KOPT-K1 (cell line): ENCODE results near the gene RNF126.
"Not testable (repeated sequence)": the region's sequence is repeated elsewhere in the genome, so short reads cannot be mapped to it uniquely, and the experiment has no call there.

Source experiments
- H3K27ac ChIP-seq: fragments of 200-600 bp; sonication (generic); 2 replicates; pipeline ENCODE4 v1.5.1; 2016; ENCODE audit warnings: antibody characterized with exemption, mild to moderate bottlenecking, low read depth, low read length; ENCODE audit not compliant: poor library complexity, severe bottlenecking
- H3K36me3 ChIP-seq: fragments of 200-600 bp; sonication (generic); 2 replicates; pipeline ENCODE4 v1.5.1; 2017; ENCODE audit warnings: antibody characterized with exemption, mild to moderate bottlenecking, low read length, moderate library complexity; ENCODE audit not compliant: insufficient read depth
- H3K9me3 ChIP-seq: fragments of 200-600 bp; sonication (generic); 2 replicates; pipeline ENCODE4 v1.5.1; 2017; ENCODE audit warnings: antibody characterized with exemption, low read length, mild to moderate bottlenecking; ENCODE audit not compliant: insufficient read depth, poor library complexity, severe bottlenecking

The RNF126 gene

DNA sequence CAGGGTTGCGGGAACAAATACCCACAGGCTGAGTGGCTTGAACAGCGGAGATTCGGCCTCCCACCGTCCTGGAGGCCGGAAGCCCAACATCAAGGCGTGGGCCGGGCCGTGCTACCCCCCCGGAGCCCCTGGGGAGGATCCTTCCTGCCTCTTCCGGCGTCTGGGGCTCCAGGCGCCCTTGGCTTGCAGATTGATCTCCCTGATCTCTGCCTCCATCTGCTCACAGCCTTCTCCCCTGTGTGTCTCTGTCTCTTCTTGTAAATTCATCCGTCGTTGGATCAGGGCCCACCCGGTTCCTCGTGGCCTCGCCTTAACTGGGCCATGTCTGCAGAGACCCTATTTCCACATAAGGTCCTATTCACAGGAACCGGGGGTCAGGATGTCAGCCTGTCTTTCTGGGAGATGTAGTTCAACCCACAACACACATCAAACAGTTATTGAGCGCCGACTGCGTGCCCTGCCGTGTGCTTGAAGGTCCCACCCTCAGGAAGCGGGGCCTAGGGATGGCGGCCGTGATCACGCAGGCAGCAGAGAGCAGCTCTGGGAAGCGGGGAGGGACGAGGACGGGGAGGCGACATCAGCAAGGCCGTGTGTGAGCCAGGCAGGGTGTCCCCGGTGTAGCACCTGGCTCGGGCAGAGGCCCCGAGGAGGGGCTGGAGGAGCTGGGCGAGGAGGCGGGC, 52.1 kb downstream of the RNF126 start:
- H3K27ac ChIP-seq: peak overlapping the region; percentile 90
- no peaks in the 10 kb centered on the region for H3K9me3 ChIP-seq
- H3K36me3 ChIP-seq: peaks cover 22% of the 10 kb centered on the region

DNA sequence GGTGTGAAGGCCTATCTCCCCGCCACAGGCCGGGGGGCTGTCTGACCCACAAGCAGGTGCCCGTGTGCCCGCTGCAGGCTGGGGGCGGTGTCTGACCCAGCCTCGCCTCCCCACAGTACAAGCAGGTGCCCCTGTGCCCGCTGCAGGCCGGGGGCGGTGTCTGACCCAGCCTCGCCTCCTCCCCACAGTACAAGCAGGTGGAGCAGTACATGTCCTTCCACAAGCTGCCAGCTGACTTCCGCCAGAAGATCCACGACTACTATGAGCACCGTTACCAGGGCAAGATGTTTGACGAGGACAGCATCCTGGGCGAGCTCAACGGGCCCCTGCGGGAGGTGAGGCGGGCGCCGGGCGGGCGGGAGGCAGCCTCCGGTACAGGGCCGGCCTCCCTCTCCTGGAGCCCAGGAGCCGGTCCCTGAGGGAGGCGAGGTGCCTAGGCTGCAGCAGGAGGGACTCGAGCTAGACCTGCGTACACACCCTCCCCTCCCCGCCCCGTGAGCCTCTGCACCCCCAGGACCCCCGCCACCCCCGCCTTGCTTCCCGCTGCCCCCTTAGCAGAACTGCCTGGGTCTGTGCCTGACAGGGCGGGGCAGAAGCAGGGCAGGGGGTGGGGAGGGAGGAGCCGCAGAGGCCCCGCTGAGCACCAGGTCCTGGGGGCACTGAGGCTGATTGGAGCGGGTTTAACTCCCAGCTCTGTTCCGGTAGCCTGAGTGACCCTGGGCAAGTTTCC, 52.8 kb downstream of the RNF126 start:
- H3K9me3 ChIP-seq: no peaks in the 10 kb centered on the region

DNA sequence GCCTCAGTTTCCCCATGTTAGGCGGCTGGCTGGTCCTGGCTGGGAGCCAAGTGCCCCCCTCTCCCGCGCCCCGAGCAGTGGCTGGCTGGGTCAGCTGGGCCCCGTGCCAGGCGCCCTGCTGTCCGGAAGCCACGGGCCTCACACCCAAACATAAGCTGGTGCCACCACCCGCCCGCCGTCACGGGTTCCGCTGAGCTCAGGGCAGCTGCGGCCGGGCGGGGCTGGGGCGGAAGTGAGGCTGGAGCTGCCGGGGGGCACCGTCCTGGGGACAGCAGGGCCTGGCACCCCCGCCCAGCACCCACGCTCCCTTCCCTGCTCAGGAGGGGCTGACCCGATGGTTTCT, 54.0 kb downstream of the RNF126 start:
- Histone ChIP-seq H3K36me3 (peaks cover 10% of the 10 kb centered on the region; the same call in 1 of the 2 replicates), H3K9me3 (no peaks in the 10 kb centered on the region), H3K27ac (no peak overlapping the region)

More for the DNA sequence above, 52.8 kb downstream of the RNF126 start:
- Histone ChIP-seq H3K27ac (peak overlapping the region; percentile 90), H3K36me3 (peaks cover 22% of the 10 kb centered on the region)

DNA sequence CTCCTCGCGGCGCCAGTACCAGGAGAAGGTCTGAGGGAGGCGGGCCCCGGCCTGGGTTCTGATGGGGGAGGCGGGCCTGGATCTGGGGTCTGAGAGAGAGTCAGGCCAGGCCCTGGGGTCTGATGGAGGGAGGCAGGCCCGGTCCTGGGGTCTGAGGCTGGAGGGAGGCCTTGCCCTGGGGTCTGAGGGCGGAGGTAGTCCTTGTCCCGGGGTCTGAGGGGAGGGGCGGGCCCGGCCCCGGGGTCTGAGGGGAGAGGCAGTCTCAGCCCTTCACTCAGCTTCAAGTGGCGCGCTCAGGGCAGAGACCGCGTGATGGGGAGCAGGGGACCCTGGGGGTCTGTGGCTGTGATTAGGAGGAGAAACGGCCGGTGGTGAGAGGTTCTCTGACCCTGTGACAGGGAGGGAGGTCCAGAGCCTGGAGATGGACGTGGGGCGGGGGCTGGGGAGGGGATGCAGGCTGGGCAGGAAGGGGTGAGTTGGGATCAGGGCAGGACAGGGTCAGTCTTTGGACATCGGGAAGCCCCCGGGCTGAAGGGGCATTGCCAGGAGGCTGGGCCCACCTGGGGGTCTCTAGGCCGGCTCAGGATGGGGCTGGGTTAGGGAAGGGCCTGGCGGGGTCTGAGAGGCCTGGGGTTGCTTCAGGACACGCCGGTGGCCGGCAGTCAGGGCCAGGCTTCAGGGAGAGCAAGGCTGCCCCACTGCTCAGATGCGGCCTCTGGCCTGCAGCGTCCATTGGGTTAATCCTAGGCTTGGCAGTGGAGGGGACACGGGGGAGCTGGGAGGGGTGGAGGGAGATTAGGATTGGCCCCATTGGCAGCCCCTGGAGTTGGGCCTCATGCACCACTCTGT, 54.6 kb downstream of the RNF126 start:
- Histone ChIP-seq H3K9me3 (no peaks in the 10 kb centered on the region), H3K27ac (no peak overlapping the region), H3K36me3 (peaks cover 9% of the 10 kb centered on the region; the same call in 1 of the 2 replicates)

GRCh38 chr19:607301-608154, 55.5 kb downstream of the RNF126 start:
- Histone ChIP-seq H3K27ac (no peak overlapping the region), H3K9me3 (no peaks in the 10 kb centered on the region), H3K36me3 (peaks cover 4% of the 10 kb centered on the region; the same call in 1 of the 2 replicates)

DNA sequence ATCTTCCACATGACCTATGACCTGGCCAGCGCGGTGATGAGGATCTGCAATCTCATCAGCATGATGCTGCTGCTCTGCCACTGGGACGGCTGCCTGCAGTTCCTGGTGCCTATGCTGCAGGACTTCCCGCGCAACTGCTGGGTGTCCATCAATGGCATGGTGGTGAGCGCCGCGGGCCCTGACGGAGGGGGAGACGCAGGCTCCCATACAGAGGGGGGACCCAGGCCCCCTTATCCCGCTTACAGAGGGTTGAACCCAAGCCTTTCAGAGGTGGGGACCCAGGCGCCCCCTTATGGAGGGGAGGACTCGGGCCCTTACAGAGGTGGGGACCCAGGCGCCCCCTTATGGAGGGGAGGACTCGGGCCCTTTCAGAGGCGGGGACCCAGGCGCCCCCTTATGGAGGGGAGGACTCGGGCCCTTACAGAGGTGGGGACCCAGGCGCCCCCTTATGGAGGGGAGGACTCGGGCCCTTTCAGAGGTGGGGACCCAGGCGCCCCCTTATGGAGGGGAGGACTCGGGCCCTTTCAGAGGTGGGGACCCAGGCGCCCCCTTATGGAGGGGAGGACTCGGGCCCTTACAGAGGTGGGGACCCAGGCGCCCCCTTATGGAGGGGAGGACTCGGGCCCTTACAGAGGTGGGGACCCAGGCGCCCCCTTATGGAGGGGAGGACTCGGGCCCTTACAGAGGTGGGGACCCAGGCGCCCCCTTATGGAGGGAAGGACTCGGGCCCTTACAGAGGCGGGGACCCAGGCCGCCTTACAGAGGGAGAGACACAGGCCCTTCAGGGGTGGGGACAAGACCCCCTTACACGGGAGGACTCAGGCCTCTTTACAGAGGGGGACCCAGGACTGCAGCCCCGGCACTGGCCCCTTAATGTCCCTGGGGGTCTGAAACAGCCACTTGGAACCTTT, 57.7 kb downstream of the RNF126 start:
- H3K36me3 ChIP-seq: not testable (repeated sequence)

DNA sequence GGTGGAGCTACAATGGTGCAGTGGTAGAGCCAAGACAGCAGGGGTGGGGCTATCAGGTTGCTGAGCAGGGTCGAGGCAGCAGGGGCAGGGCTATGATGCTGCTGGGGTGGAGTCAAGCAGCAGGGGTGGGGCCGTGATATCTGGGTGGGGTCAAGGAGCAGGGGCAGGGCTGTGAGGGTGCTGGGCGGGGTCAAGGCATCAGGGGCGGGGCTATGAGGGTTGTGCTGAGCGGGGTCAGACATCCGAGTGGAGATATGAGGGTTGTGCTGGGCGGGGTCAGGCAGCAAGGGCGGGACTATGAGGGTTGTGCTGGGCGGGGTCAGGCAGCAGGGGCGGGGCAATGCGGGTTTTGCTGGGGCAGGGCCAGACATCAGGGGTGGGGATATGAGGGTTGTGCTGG, 58.7 kb downstream of the RNF126 start:
- no peaks in the 10 kb centered on the region for H3K36me3 ChIP-seq
- H3K9me3 ChIP-seq: no peaks in the 10 kb centered on the region
- no peak overlapping the region for H3K27ac ChIP-seq

More for the DNA sequence above, 57.7 kb downstream of the RNF126 start:
- H3K27ac ChIP-seq, H3K9me3 ChIP-seq: not testable (repeated sequence)

DNA sequence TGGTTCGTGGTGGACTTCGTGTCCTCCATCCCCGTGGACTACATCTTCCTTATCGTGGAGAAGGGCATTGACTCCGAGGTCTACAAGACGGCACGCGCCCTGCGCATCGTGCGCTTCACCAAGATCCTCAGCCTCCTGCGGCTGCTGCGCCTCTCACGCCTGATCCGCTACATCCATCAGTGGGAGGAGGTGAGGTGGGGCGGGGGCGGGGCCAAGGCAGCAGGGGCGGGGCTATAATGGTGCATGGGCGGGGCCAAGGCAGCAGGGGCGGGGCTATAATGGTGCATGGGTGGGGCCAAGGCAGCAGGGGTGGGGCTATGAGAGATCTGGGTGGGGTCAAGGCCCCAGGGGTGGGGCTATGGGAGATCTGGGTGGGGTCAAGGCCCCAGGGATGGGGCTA, 59.2 kb downstream of the RNF126 start:
- not testable (repeated sequence) for H3K36me3 ChIP-seq, H3K9me3 ChIP-seq, H3K27ac ChIP-seq

DNA sequence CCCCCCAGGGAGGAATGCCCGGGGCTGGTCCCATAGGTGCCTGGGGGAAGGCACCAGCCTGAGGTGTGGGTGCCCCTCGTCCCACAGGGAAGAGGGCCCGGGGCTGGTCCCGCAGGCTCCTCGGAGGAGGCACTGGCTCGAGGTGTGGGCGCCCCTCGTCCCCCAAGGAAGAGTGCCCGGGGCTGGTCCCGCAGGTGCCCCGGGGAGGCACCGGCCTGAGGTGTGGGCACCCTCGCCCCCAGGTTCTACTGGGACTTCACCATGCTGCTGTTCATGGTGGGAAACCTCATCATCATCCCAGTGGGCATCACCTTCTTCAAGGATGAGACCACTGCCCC, 59.7 kb downstream of the RNF126 start:
- not testable (repeated sequence) for H3K27ac ChIP-seq, H3K36me3 ChIP-seq, H3K9me3 ChIP-seq

GRCh38 chr19:602391-603301, 60.4 kb downstream of the RNF126 start:
- Histone ChIP-seq H3K9me3 (no peaks in the 10 kb centered on the region), H3K27ac (no peak overlapping the region), H3K36me3 (no peaks in the 10 kb centered on the region)

DNA sequence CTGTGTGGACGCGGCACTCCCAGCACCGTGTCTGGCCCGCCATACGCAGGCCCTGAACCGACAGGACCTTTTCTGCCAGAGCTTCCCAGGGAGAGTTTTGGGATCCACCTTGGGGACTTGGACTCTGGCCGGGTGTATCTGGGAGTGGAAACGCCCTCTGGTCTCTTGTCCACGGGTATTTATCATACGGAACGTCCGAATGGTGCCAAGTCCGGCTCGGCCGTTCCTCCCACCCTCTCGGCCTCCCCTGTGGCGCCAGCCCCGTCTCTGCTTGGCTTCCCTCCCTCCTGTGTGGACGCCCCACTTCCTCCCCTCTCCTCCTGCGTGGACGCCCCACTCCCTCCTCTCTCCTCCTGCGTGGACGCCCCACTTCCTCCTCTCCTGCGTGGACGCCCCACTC, 61.2 kb downstream of the RNF126 start:
- H3K36me3 ChIP-seq: no peaks in the 10 kb centered on the region
- H3K9me3 ChIP-seq: no peaks in the 10 kb centered on the region

GRCh38 chr19:601310-601709, 61.7 kb downstream of the RNF126 start:
- H3K27ac ChIP-seq: no peak overlapping the region
- no peaks in the 10 kb centered on the region for H3K9me3 ChIP-seq
- no peaks in the 10 kb centered on the region for H3K36me3 ChIP-seq

More for the DNA sequence above, 61.2 kb downstream of the RNF126 start:
- no peak overlapping the region for H3K27ac ChIP-seq
